HCT116 (cell line): ENCODE results near the gene GRIK3.

Experiments
- EZH2 ChIP-seq: fragments of 200-600 bp; sonication (generic); IDR thresholded peaks from 2 replicates; pipeline ENCODE4 v1.6.1; 2017; ENCODE audit warnings: antibody characterized with exemption, mixed run types
- FOSL1 ChIP-seq: IDR thresholded peaks from 2 replicates; pipeline ENCODE4 v1.6.1; 2012; ENCODE audit warnings: low read depth

GRCh38 chr1:37038227-37039093 is 4.1 kb upstream of the GRIK3 start:
- TF ChIP-seq EZH2 (no peak), FOSL1 (no peak)
